ENCODE data around the gene ELP4.

DNA sequence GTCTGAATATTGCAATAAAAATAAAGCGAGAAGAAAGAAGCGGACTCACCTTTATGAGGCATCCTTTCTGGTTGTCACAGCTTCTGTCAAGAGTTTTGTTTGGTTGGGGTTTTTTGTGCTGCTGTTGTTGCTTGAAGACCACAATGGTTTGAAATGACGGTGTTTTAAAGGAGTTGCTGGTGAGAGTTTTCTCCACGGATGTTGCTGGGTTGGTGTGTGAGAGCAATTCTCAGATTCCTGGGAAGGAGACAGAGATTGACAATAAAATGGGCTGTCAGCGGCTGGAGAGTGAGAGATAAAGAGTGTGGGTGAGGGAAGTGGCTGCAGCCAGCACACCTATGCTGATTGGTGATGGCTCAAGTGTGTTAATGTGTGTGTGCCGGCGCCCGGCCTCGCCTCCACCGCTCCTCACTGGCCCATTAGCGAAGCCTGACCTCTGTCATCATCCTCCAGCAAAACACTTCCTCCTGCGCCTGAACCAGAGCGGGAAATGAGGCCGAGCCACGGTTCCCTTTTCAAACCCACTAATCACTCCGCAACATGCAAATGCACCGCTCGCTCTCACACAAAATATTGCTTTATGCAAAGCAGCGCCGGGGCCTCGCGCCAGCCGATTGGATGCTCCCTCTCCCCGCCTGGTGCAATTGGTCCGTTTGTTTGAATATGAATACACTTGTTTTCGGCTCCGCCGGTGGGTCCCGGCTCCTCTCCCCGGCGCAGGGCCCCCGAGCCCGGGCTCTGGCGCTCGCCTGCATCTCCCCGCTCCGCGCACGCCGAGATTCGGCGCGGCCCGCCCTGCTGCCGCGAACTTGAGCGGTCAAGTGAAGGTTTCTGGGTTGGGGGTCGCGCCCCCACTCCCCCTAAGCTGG lies 301.4 kb downstream of the ELP4 start, which contains the start of gene PAX6:
- TF ChIP-seq, protein P1, sequence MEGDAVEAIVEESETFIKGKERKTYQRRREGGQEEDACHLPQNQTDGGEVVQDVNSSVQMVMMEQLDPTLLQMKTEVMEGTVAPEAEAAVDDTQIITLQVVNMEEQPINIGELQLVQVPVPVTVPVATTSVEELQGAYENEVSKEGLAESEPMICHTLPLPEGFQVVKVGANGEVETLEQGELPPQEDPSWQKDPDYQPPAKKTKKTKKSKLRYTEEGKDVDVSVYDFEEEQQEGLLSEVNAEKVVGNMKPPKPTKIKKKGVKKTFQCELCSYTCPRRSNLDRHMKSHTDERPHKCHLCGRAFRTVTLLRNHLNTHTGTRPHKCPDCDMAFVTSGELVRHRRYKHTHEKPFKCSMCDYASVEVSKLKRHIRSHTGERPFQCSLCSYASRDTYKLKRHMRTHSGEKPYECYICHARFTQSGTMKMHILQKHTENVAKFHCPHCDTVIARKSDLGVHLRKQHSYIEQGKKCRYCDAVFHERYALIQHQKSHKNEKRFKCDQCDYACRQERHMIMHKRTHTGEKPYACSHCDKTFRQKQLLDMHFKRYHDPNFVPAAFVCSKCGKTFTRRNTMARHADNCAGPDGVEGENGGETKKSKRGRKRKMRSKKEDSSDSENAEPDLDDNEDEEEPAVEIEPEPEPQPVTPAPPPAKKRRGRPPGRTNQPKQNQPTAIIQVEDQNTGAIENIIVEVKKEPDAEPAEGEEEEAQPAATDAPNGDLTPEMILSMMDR (IDR thresholded peaks at IDR 0.05; ENCODE audit: poor library complexity), result no peak
- TF ChIP-seq EZH2 (IDR thresholded peaks at IDR 0.05; ENCODE audit: borderline replicate concordance), result peak; percentile 91
